DND-41 (cell line): ENCODE measurements around the gene DPYSL4.

ENCODE experiments used
- EZH2 ChIP-seq: IDR thresholded peaks from 3 replicates; pipeline ENCODE4 v1.6.1; 2012; ENCODE audit warnings: borderline replicate concordance, low read depth, mild to moderate bottlenecking, moderate library complexity, low read length, inconsistent platforms; ENCODE audit not compliant: severe bottlenecking
- TF ChIP-seq, protein P1 (sequence below): IDR thresholded peaks from 2 replicates; pipeline ENCODE4 v1.5.1; 2012; ENCODE audit warnings: borderline replicate concordance, low read length, moderate library complexity, mild to moderate bottlenecking; ENCODE audit not compliant: poor library complexity, severe bottlenecking; ENCODE audit errors: extremely low read depth

DNA sequence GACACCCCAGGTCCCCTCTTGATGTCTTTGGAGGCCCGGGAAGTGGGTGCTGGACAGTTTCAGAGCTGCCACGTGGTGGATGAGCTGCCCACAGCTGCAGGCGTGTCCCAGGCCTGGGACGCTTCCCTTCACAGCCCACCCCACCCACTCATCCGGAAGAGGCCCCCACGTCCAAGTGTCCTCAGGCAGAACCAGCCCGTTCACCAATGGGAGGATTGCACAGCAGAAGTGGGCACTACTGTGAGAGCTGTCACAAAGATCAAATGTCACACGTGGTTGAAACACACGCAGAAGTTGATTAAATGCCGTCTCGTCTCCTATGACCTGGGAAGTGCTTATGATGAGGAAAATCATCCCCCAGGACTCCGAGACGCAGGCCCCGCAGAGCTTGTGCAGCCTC is 68.1 kb downstream of the DPYSL4 start:
- TF ChIP-seq, protein P1, sequence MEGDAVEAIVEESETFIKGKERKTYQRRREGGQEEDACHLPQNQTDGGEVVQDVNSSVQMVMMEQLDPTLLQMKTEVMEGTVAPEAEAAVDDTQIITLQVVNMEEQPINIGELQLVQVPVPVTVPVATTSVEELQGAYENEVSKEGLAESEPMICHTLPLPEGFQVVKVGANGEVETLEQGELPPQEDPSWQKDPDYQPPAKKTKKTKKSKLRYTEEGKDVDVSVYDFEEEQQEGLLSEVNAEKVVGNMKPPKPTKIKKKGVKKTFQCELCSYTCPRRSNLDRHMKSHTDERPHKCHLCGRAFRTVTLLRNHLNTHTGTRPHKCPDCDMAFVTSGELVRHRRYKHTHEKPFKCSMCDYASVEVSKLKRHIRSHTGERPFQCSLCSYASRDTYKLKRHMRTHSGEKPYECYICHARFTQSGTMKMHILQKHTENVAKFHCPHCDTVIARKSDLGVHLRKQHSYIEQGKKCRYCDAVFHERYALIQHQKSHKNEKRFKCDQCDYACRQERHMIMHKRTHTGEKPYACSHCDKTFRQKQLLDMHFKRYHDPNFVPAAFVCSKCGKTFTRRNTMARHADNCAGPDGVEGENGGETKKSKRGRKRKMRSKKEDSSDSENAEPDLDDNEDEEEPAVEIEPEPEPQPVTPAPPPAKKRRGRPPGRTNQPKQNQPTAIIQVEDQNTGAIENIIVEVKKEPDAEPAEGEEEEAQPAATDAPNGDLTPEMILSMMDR, result no peak
- TF ChIP-seq EZH2, result no peak
